Mucosa of rectum (tissue), 2 donors: ENCODE measurements around the gene MANSC1.
A peak's percentile ranks its signal among the peaks of the same experiment; 100 is the strongest.
"Not testable (repeated sequence)": the region's sequence is repeated elsewhere in the genome, so short reads cannot be mapped to it uniquely, and the experiment has no call there.

Experiments
- H3K27ac ChIP-seq, 2 donors: one replicate each; pipeline ENCODE4 v1.7.0; 2013; ENCODE audit warnings: inconsistent platforms in 2 of 2, low read depth in 2 of 2, low read length in 2 of 2
- H3K27me3 ChIP-seq, 2 donors: one replicate each; pipeline ENCODE4 v1.7.0; 2013; ENCODE audit warnings: low read length in 2 of 2; ENCODE audit not compliant: control insufficient read depth in 2 of 2, insufficient read depth in 2 of 2
- H3K36me3 ChIP-seq, 2 donors: one replicate each; pipeline ENCODE4 v1.7.0; 2013; ENCODE audit warnings: low read length in 2 of 2; ENCODE audit not compliant: control insufficient read depth in 2 of 2, insufficient read depth in 2 of 2
- H3K4me1 ChIP-seq, 2 donors: one replicate each; pipeline ENCODE4 v1.7.0; 2013; ENCODE audit warnings: low read length in 2 of 2, mild to moderate bottlenecking in 1 of 2; ENCODE audit not compliant: control insufficient read depth in 2 of 2, insufficient read depth in 2 of 2
- H3K4me3 ChIP-seq, 2 donors: one replicate each; pipeline ENCODE4 v1.7.0; 2013; ENCODE audit warnings: low read length in 2 of 2
- H3K9ac ChIP-seq, 2 donors: one replicate each; pipeline ENCODE4 v1.7.0; 2013; ENCODE audit warnings: low read length in 2 of 2, low read depth in 1 of 2, mild to moderate bottlenecking in 1 of 2
- H3K9me3 ChIP-seq, 2 donors: one replicate each; pipeline ENCODE4 v1.7.0; 2013; ENCODE audit warnings: low read length in 2 of 2; ENCODE audit not compliant: control insufficient read depth in 2 of 2
- donor health status: healthy.
- donor health status: Normal muscosa, but diverticular disease.

MANSC1 gene

DNA sequence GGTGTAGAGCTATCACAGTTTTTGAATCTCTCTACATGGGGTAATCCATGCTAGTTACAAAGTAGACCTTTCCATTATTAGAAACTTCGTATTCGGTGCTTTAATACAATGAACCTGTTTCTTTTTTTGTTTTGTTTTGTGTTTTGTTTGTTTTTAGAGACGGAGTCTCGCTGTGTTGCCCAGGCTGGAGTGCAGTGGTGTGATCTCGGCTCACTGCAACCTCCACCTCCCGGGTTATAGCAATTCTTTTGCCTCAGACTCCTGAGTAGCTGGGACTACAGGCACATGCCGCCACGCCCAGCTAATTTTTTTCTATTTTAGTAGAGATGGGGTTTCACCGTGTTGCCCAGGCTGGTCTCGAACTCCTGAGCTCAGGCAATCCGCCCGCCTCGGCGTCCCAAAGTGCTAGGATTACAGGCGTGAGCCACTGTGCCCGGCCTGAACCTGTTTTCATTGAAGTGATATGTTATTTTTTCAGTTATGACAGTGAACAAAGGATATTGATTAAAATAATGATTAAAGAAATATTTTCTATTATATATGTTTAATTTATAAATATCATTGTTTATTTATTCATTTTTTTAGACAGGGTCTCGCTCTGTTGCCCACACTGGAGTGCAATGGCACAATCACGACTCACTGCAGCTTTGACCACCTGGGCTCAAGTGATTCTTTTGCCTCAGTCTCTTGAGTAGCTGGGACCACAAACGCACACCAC is 1.6 kb upstream of the MANSC1 start:
- not testable (repeated sequence) for H3K9me3 ChIP-seq, H3K9ac ChIP-seq, H3K4me3 ChIP-seq, H3K27me3 ChIP-seq, H3K36me3 ChIP-seq
- Histone ChIP-seq H3K27ac (peak overlapping the region; percentile 91 to 95), H3K4me1 (peaks cover 10 to 14% of the 10 kb centered on the region in 2 donors)

DNA sequence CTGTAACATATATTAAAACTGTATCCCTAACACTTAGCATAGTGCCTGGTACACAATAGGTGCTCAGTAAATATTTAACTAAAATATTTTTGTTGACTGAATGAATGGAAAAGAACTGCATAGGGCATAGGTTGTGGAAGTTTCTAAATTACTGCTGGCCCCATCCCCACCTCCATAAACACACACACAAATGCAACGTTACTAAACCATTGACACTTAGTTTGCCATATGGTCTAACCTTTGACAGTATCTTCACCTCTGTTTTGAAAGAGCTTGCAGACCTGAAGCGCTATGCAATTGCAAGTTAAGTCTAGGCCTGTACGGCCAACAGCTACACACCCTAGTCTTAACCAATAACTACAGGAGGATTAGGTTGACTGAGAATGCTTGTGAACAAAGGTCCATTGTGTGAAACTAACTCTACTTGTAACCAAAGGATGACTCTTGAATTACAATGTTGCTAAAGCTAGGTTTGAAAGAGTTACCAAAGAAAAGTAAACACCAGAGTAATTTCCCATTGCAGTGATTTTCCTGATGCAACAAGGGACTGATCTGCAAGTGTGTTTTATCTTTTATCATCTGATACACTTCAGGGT is 924 bp upstream of the MANSC1 start:
- peaks cover 10 to 12% of the 10 kb centered on the region in 2 donors for H3K4me1 ChIP-seq
- no peaks in the 10 kb centered on the region for H3K27me3 ChIP-seq
- H3K9ac ChIP-seq, result peak overlapping the region in 1 of 2 donors; percentile 91
- H3K36me3 ChIP-seq, result no peaks in the 10 kb centered on the region
- H3K9me3 ChIP-seq, result no peaks in the 10 kb centered on the region
- H3K27ac ChIP-seq, result peak overlapping the region; percentile 91 to 95
- peak overlapping the region; percentile 73 to 88 for H3K4me3 ChIP-seq

GRCh38 chr12:12338527-12339168 is 11.4 kb downstream of the MANSC1 start:
- peaks cover 12 to 29% of the 10 kb centered on the region in 2 donors for H3K36me3 ChIP-seq
- H3K9ac ChIP-seq, result no peak overlapping the region
- peaks cover 6 to 12% of the 10 kb centered on the region in 2 donors for H3K4me1 ChIP-seq
- no peaks in the 10 kb centered on the region for H3K27me3 ChIP-seq
- no peak overlapping the region for H3K27ac ChIP-seq
- H3K9me3 ChIP-seq, result no peaks in the 10 kb centered on the region
- no peak overlapping the region for H3K4me3 ChIP-seq

- Histone ChIP-seq H3K27me3 (no peaks in the 10 kb centered on the region), H3K9ac (no peak overlapping the region), H3K27ac (no peak overlapping the region), H3K4me1 (peaks cover 18 to 31% of the 10 kb centered on the region in 2 donors), H3K36me3 (peaks cover 6 to 18% of the 10 kb centered on the region in 2 donors), H3K9me3 (no peaks in the 10 kb centered on the region), H3K4me3 (no peak overlapping the region)
Measured at GRCh38 chr12:12336511-12336910, 13.5 kb downstream of the MANSC1 start.

DNA sequence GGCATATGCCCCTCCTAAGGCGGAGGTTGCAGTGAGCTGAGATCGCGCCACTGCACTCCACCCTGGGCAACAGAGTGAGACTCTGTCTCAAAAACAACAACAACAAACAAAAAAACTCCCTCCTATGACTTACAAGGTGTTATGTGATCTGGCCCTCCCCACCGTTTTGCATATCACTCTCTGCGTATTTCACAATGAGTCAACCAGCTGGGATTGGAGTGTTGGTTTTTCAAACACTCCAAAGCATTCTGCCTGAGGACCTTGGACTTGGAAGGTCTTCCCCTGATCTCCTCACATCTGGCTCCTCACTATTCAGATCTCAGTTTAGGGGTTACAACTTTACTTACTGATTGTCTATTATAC is 14.0 kb downstream of the MANSC1 start:
- H3K9me3 ChIP-seq, result no peaks in the 10 kb centered on the region
- no peak overlapping the region for H3K4me3 ChIP-seq
- H3K36me3 ChIP-seq, result peaks cover 6 to 18% of the 10 kb centered on the region in 2 donors
- H3K9ac ChIP-seq, result no peak overlapping the region
- H3K27me3 ChIP-seq, result no peaks in the 10 kb centered on the region
- H3K27ac ChIP-seq, result no peak overlapping the region
- H3K4me1 ChIP-seq, result peaks cover 21 to 35% of the 10 kb centered on the region in 2 donors

DNA sequence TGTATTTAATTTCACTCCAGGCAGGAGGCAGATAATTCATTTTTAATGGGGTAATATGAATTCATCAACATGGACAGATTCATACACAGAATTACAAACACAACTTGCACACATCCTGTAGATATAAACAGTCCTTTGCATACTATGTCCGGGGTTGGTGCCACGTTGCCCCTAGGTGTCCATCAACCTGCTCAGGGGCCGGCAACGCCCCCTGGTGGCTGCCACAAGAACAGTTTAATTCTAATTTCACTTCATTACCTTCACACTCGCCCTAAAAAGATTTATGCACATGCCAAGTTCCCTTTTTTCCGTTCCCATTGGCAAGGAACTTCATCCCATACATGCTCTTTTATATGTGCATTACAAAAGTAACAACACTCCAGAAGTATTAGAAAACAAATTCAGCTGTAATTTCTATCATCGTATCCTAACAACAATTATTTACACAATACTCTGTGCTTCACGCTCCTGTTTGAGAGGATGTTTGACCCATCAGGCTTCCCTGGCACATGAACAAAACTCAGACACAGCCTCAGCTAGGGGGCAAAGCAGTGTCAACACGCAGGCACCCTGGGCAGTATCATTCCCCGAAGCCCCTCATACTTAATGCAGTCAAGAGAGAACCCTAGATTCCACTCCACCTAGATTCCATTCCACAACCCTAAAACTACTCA is 15.5 kb downstream of the MANSC1 start:
- H3K36me3 ChIP-seq, result peaks cover 7 to 19% of the 10 kb centered on the region in 2 donors
- H3K27ac ChIP-seq, result peak overlapping the region in 1 of 2 donors; percentile 74
- peaks cover 21 to 35% of the 10 kb centered on the region in 2 donors for H3K4me1 ChIP-seq

GRCh38 chr12:12333407-12334366 is 16.4 kb downstream of the MANSC1 start:
- no peaks in the 10 kb centered on the region for H3K9me3 ChIP-seq
- peaks cover 21 to 35% of the 10 kb centered on the region in 2 donors for H3K4me1 ChIP-seq
- no peaks in the 10 kb centered on the region for H3K27me3 ChIP-seq
- peak overlapping the region; percentile 67 to 74 for H3K27ac ChIP-seq
- peaks cover 7 to 19% of the 10 kb centered on the region in 2 donors for H3K36me3 ChIP-seq
- no peak overlapping the region for H3K9ac ChIP-seq
- H3K4me3 ChIP-seq, result no peak overlapping the region

More for the DNA sequence above, 15.5 kb downstream of the MANSC1 start:
- no peaks in the 10 kb centered on the region for H3K9me3 ChIP-seq
- H3K4me3 ChIP-seq, result no peak overlapping the region
- H3K27me3 ChIP-seq, result no peaks in the 10 kb centered on the region
- H3K9ac ChIP-seq, result no peak overlapping the region

DNA sequence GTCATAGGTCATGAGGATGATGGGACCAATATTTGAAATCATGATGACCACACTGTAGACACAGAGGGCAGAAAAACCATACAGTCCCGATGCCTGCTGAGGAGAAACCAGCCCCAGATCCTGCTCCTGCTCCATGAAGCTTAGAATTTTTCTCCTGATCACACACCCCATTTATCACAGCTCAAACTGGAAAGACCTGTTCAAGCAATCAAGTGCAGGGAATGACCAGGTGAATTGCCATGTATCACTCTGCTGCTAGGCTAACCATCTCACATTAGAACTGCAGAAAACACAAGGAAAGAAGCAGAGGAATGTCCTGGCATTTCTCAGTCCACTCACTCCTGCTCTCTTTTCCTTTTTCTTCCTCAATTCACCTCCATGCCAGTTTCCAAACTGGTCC is 18.1 kb downstream of the MANSC1 start:
- Histone ChIP-seq H3K36me3 (peaks cover 5 to 15% of the 10 kb centered on the region in 2 donors), H3K4me3 (peak overlapping the region; percentile 9 to 22), H3K27ac (peak overlapping the region; percentile 61 to 63), H3K4me1 (peaks cover 21 to 35% of the 10 kb centered on the region in 2 donors), H3K9ac (no peak overlapping the region), H3K9me3 (no peaks in the 10 kb centered on the region), H3K27me3 (no peaks in the 10 kb centered on the region)

- peak overlapping the region; percentile 10 to 23 for H3K27ac ChIP-seq
- peaks cover 5 to 15% of the 10 kb centered on the region in 2 donors for H3K36me3 ChIP-seq
- H3K4me3 ChIP-seq, result no peak overlapping the region
- no peaks in the 10 kb centered on the region for H3K9me3 ChIP-seq
- H3K4me1 ChIP-seq, result peaks cover 21 to 35% of the 10 kb centered on the region in 2 donors
- no peaks in the 10 kb centered on the region for H3K27me3 ChIP-seq
- H3K9ac ChIP-seq, result no peak overlapping the region
Measured at GRCh38 chr12:12331244-12331771, 18.7 kb downstream of the MANSC1 start.
